Activated T-cell treated with anti-CD3 and anti-CD28 coated beads for 24 hours (primary cell): ENCODE results near the gene IPMK.
A peak's percentile ranks its signal among the peaks of the same experiment; 100 is the strongest.

Source experiments
- DNase-seq: peaks from one replicate; pipeline ENCODE4 v3.0.0-alpha.2; 2020; ENCODE audit warnings: low read depth

IPMK gene

DNA sequence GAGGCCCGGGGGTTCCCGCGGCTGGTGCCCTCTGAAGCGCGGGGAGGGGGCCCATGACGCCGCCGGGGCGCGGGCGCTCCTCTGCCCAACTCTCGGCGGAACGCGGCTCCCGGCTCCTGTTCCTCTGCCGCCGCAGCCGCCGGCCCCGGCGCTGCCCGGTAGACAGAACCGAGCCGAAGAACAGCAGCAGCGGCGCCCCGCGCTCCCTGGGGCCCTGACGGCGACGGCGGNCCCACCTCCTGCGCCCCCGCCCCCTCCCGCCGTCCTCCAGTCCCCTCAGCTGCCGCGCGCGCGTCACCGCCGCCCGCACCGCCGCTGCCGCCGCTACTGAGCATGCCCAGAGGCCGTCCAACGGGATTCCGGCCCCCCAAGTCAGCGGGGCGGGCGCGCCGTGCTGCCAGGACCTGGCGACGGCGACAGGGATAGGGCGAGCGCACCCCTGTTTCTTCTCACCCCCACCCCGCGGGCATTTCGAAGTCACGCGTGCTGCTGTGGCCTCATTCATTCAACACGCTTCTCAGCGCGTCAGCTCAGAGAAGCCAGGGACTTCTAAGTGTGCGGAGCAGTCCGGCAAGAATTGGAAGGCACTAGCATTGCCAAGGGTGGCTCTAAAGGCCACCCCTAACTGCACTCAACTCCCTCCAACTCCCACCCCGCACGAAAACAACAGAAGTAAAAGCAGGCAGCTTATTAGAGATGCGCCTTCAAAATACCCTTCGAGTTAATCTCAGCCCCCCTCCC is at the start of gene IPMK:
IPMK (minus strand) TSS at position 182 of the 741 bp plus-strand sequence. CDS start 283 bp downstream, outside the sequence.
- DNase-seq, result peak; percentile 93

- DNase-seq, result no peak
Measured at GRCh38 chr10:58316874-58317273, 49.2 kb upstream of the IPMK start.

DNA sequence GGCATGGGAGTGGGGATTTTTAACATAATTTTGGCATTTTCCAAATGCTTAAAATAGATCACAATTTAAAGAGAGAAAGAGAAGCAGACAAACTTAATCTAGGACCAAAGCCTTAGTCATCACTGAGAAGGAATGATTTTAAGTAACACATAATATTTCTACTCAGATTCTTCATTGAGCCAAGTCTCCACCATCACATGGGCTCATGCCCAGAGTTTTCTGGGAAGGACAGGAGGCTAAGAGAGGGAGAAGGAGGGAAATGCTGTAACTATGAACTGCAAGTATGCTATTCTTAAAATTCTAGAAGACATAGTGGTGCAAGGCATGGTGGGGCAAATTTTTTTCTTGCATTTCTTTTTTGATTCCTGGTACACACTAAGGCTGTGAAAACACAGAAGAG is 43.3 kb upstream of the IPMK start:
- no peak for DNase-seq

GRCh38 chr10:58307676-58308075 is 40.0 kb upstream of the IPMK start:
- no peak for DNase-seq

- DNase-seq, result no peak
Measured at GRCh38 chr10:58305821-58306220, 38.1 kb upstream of the IPMK start.

DNA sequence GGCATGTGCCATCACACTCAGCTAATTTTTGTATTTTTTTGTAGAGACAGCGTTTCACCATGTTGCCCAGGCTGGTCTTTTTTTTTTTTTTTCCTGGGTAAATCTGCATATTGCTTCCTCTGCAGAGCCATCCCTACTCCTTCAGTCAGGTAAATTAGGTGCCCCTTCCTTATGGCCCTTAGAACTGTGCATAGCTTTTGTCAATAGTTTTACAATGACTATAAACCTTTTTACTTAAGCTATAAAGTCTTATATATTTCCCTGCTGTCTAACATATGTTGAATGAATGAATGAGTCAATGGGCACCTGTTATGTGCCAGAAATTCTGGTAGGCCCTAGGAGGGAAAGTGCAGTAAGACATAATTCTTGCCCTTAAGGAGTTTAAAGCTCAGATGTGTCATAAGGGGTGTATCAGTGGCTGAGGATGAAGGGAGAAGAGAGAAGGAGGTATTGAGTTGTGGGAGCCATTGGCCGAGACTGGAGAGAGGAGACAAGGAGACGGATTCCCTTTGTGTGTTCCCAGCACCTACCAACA is 36.5 kb upstream of the IPMK start:
- no peak for DNase-seq

- no peak for DNase-seq
Measured at GRCh38 chr10:58302254-58302653, 34.6 kb upstream of the IPMK start.

DNA sequence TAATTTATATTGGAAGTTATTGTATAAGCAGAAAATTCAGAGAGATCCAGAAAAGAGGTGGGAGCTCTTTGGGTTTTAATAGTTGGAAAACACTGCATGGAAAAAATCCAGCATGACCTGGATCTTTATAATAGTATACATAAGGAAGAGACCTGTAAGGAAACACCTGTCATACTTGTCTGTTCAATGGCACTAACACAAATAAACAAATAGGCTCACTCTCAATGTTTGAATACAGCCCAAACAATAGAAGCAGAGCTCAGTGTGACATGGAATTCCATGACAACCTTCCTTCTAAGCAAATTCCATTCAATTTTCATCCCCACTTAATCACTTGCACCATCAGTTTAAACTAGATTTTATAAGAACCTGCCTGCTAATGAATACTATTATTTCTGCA is 33.0 kb upstream of the IPMK start:
- DNase-seq, result no peak

GRCh38 chr10:58299580-58299979 is 31.9 kb upstream of the IPMK start:
- peak; percentile 23 for DNase-seq

- no peak for DNase-seq
Measured at GRCh38 chr10:58293989-58294388, 26.3 kb upstream of the IPMK start.

GRCh38 chr10:58291538-58292174 is 24.0 kb upstream of the IPMK start:
- no peak for DNase-seq

DNA sequence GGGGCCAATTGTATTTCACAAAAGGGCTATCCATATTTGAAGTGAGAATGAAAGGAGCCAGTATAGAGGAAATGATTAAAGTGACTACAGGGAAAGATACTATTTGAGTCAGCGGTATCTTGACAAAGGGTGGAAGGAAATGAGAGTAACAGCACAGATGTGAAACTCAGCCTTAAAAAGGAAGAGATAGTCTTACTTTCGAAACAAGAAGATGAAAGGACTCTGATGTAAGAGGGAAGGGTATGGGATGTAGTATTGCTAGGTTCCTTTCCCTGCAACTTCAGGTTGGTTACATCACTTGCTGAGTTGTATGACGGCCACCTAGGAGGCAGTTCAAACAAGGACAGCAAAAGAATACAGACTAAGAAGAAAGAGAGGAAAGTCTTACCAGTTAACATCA is 14.9 kb upstream of the IPMK start:
- no peak for DNase-seq

GRCh38 chr10:58281092-58281752 is 13.5 kb upstream of the IPMK start:
- no peak for DNase-seq

GRCh38 chr10:58280477-58280876 is 12.8 kb upstream of the IPMK start:
- DNase-seq, result no peak

DNA sequence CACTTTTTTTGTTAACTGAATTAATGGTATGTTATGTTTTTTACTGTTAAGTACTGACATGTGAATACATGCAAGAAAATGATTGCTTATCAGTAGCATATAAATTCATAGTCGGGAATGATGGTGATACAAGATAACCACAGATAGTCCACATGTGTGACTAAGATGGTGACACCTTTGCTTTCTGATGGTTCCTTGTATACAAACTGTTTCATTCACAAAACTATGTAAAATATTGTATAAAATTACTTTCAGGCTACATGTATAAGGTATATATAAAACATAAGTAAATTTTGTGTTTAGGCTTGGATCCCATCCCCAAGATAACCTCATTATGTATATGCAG is 11.2 kb upstream of the IPMK start:
- DNase-seq, result no peak

GRCh38 chr10:58278274-58278961 is 10.7 kb upstream of the IPMK start:
- no peak for DNase-seq

DNA sequence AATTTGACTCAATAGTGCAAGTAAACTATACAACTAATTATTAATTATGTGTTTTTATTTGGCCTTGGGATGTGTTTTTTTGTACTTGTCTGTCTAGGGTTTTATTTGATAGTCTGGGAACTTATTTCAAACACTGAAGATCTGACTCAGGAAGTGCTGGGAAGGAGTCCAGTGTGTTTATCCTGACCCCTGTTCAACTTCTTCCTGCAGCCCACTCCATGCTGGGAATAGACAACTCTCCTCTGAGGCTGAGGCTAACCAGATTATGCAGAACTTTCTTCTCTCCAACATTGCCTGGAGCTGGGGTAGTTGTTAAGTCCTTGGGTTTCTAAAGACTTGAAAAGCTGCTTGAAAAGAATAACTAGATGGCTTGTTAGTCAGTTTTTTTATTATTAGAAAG is 8.2 kb upstream of the IPMK start:
- DNase-seq, result no peak

DNA sequence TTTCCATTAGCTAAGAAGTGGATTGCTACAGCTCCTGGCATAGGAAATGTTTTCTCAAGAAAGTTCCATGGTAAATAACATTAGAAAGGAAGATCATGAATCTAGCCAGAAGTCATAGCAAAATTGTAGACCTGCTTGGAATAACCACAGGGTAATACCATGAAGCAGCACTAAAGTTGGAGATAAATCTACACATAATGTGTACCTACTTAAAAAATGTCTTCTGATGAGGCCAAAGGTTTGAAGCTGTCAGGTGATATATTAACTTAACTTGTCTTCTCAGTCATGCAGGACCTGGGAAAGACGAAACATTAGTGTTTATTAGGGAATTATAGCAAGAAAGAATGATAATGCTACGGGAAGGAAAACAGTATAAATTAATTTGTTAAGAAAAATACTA is 7.6 kb upstream of the IPMK start:
- no peak for DNase-seq

GRCh38 chr10:58269782-58270290 is 2.1 kb upstream of the IPMK start:
- DNase-seq, result no peak

- DNase-seq, result peak; percentile 93
Measured at GRCh38 chr10:58268946-58269781, 1.5 kb upstream of the IPMK start, which contains the start of gene CISD1. Gene CISD1, plus strand, starts transcription at chr10:58269162. Its CDS starts 112 bp downstream, at chr10:58269274.

DNA sequence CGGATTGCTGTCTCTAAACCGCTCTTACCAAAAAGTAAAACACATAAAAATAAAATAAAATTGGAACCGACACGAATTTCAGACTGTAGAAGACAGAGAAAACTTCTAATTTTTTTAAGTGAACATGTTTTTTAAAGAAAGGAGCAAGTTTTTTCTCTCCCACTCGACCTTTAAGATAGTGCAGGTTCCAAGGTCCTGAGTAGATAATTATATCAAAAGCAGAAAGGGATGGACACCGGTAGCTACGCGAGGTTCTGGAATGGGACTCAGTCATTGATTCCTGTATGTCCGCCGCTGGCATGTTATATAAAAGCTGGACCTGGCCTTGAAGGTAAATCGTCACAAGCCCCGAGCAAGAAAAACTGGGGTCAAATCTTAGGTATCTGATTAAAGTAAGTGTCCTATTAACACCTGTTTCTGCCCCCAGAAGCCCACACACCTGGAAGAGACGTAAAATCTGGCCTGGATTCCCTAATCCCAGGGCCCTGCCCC is 806 bp upstream of the IPMK start:
- no peak for DNase-seq
